ENCODE data around the gene GLO1.

DNA sequence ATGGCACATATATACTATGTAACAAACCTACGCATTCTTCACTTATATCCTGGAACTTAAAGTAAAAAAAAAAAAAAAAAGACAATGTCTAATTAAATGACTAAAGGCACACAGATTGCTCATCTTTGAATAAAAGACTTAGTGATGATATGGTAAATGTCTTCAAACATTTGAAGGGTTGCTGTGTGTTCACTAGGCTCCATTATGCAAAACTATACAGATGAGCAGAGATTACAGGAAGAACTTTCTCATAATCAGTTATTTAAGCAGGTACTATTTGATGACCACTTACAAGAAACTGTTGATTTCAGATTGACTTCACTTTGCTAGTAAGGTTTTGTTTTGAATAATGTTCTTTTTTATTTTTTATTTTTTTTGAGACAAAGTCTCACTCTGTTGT lies 46.5 kb upstream of the GLO1 start:
- TF ChIP-seq CTCF (IDR thresholded peaks at IDR 0.05) = no peak
- no peak for TF ChIP-seq POLR2A (IDR thresholded peaks at IDR 0.05)

All from esophagus squamous epithelium (tissue), 4 donors.